GM12878 (cell line): ENCODE measurements around the gene EFHC1.

ENCODE experiments used
- CBFB ChIP-seq: IDR thresholded peaks from 2 replicates; pipeline ENCODE4 v1.6.1; 2016; ENCODE audit warnings: antibody characterized with exemption, low read depth
- CREB1 ChIP-seq: IDR thresholded peaks from 2 replicates; pipeline ENCODE4 v1.6.1; 2012; ENCODE audit warnings: low read depth, mild to moderate bottlenecking, inconsistent platforms
- EP300 ChIP-seq, 2 experiments: fragments of 150-350 bp in 1 of 2; IDR thresholded peaks; 2 replicates each; pipeline ENCODE4 v1.6.1; 2011 to 2012; ENCODE audit warnings: low read depth in 2 of 2, low read length in 2 of 2, borderline replicate concordance in 1 of 2, improper control_type of control experiment in 1 of 2, inconsistent platforms in 1 of 2; ENCODE audit not compliant: control insufficient read depth in 1 of 2
- IKZF1 ChIP-seq: fragments of 450-650 bp; conservative IDR thresholded peaks from 2 replicates; pipeline ENCODE4 v1.6.1; 2017; ENCODE audit warnings: antibody characterized with exemption, mild to moderate bottlenecking
- MEF2A ChIP-seq: IDR thresholded peaks from 2 replicates; pipeline ENCODE4 v1.6.1; 2011; ENCODE audit warnings: low read depth, mild to moderate bottlenecking, low read length, moderate library complexity; ENCODE audit not compliant: insufficient read depth
- POLR2A ChIP-seq: IDR thresholded peaks from 2 replicates; pipeline ENCODE4 v1.6.1; 2011; ENCODE audit warnings: low read depth, mild to moderate bottlenecking, low read length
- SIN3A ChIP-seq: IDR thresholded peaks from 2 replicates; pipeline ENCODE4 v1.6.1; 2012; ENCODE audit warnings: low read depth, low read length, improper control_type of control experiment
- SUZ12 ChIP-seq: fragments of 200-600 bp; sonication (generic); IDR thresholded peaks from one replicate; pipeline ENCODE4 v1.6.1; 2018; ENCODE audit warnings: antibody characterized with exemption, mild to moderate bottlenecking; ENCODE audit not compliant: unreplicated experiment
- TF ChIP-seq, protein P1 (sequence below), 3 experiments: IDR thresholded peaks in 2 of 3; conservative IDR thresholded peaks in 1 of 3; 2 replicates each; pipeline ENCODE4 v1.5.1; 2011; ENCODE audit warnings: low read depth in 3 of 3, low read length in 3 of 3, mild to moderate bottlenecking in 3 of 3, control low read depth in 2 of 3, moderate library complexity in 2 of 3, inconsistent platforms in 1 of 3, mixed read lengths in 1 of 3; ENCODE audit not compliant: control insufficient read depth in 2 of 3, insufficient read depth in 1 of 3; ENCODE audit errors: extremely low read depth in 1 of 3

DNA sequence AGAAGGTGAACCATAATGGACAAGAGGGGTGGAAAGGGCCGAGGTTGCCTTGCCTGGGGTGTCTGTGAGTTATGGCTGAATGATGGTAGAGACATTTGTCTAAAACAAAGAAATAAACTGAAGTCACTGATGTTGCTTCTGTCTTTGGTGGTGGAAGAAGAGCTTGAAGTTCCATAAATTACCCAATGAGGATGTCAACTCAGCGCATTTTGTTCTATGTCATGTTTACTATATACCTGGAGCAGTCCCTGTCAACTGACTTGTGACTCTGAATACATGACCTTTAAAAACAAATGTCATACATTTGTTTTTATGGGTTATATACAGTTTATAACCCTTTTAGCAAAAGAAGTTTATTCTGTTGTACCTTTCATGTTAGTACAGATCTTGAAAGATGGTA is 2.0 kb downstream of the EFHC1 start:
- TF ChIP-seq SUZ12 (no peak), CREB1 (no peak), SIN3A (no peak), CBFB (no peak), MEF2A (no peak), IKZF1 (no peak), EP300 (IDR thresholded peaks at IDR 0.05; ENCODE audit: borderline replicate concordance in 1 of 2, control insufficient read depth in 1 of 2, low read depth in 2 of 2, low read length in 2 of 2) (no peak), POLR2A (no peak)
- TF ChIP-seq, protein P1, sequence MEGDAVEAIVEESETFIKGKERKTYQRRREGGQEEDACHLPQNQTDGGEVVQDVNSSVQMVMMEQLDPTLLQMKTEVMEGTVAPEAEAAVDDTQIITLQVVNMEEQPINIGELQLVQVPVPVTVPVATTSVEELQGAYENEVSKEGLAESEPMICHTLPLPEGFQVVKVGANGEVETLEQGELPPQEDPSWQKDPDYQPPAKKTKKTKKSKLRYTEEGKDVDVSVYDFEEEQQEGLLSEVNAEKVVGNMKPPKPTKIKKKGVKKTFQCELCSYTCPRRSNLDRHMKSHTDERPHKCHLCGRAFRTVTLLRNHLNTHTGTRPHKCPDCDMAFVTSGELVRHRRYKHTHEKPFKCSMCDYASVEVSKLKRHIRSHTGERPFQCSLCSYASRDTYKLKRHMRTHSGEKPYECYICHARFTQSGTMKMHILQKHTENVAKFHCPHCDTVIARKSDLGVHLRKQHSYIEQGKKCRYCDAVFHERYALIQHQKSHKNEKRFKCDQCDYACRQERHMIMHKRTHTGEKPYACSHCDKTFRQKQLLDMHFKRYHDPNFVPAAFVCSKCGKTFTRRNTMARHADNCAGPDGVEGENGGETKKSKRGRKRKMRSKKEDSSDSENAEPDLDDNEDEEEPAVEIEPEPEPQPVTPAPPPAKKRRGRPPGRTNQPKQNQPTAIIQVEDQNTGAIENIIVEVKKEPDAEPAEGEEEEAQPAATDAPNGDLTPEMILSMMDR (IDR thresholded peaks at IDR 0.05 in 2 of 3, conservative IDR thresholded peaks at IDR 0.05 in 1 of 3; ENCODE audit: control insufficient read depth in 2 of 3, extremely low read depth in 1 of 3, insufficient read depth in 1 of 3, low read depth in 3 of 3, low read length in 3 of 3) = no peak
